HEK293 (cell line): Measurements from ENCODE around the gene FADS1.

Source experiments
- BCL11A ChIP-seq: fragments of 450-650 bp; formaldehyde crosslinking; IDR thresholded peaks from 2 replicates; pipeline ENCODE4 v1.5.1; 2016; ENCODE audit warnings: low read depth, missing biosample characterization, missing genetic modification characterization
- HOXA7 ChIP-seq: sonication (generic); formaldehyde crosslinking; IDR thresholded peaks from 2 replicates; pipeline ENCODE4 v1.8.1; 2022; ENCODE audit warnings: missing genetic modification reagents, borderline replicate concordance
- KLF9 ChIP-seq: fragments of 450-650 bp; formaldehyde crosslinking; IDR thresholded peaks from 2 replicates; pipeline ENCODE4 v1.5.1; 2016; ENCODE audit warnings: missing biosample characterization, missing genetic modification characterization, low read depth
- MYNN ChIP-seq: fragments of 450-650 bp; formaldehyde crosslinking; IDR thresholded peaks from 2 replicates; pipeline ENCODE4 v1.5.1; 2016; ENCODE audit warnings: missing biosample characterization, missing genetic modification characterization, borderline replicate concordance
- SP2 ChIP-seq: fragments of 450-650 bp; formaldehyde crosslinking; IDR thresholded peaks from 2 replicates; pipeline ENCODE4 v1.5.1; 2016; ENCODE audit warnings: missing biosample characterization, missing genetic modification characterization
- ZBTB20 ChIP-seq: fragments of 450-650 bp; formaldehyde crosslinking; IDR thresholded peaks from 2 replicates; pipeline ENCODE4 v1.5.1; 2016; ENCODE audit warnings: missing biosample characterization, missing genetic modification characterization
- ZBTB48 ChIP-seq: fragments of 450-650 bp; formaldehyde crosslinking; IDR thresholded peaks from 2 replicates; pipeline ENCODE4 v1.5.1; 2016; ENCODE audit warnings: missing biosample characterization, missing genetic modification characterization
- ZFP37 ChIP-seq: fragments of 450-650 bp; formaldehyde crosslinking; IDR thresholded peaks from 2 replicates; pipeline ENCODE4 v1.5.1; 2016; ENCODE audit warnings: missing biosample characterization, missing genetic modification characterization
- ZNF140 ChIP-seq: fragments of 450-650 bp; formaldehyde crosslinking; IDR thresholded peaks from 2 replicates; pipeline ENCODE4 v1.5.1; 2016; ENCODE audit warnings: missing biosample characterization, missing genetic modification characterization
- ZNF146 ChIP-seq: fragments of 450-650 bp; formaldehyde crosslinking; IDR thresholded peaks from 2 replicates; pipeline ENCODE4 v1.5.1; 2016; ENCODE audit warnings: missing biosample characterization, missing genetic modification characterization
- ZNF184 ChIP-seq: fragments of 450-650 bp; IDR thresholded peaks from 2 replicates; pipeline ENCODE4 v1.5.1; 2018; ENCODE audit warnings: missing biosample characterization, mild to moderate bottlenecking, missing genetic modification characterization
- ZNF214 ChIP-seq: fragments of 450-650 bp; formaldehyde crosslinking; IDR thresholded peaks from 2 replicates; pipeline ENCODE4 v1.5.1; 2017; ENCODE audit warnings: missing biosample characterization, mild to moderate bottlenecking, missing genetic modification characterization, borderline replicate concordance
- ZNF23 ChIP-seq: fragments of 450-650 bp; formaldehyde crosslinking; IDR thresholded peaks from 2 replicates; pipeline ENCODE4 v1.5.1; 2016; ENCODE audit warnings: missing biosample characterization, missing genetic modification characterization, borderline replicate concordance
- ZNF37A ChIP-seq: fragments of 450-650 bp; IDR thresholded peaks from 2 replicates; pipeline ENCODE4 v1.5.1; 2018; ENCODE audit warnings: missing biosample characterization, missing genetic modification characterization
- ZNF394 ChIP-seq: fragments of 450-650 bp; formaldehyde crosslinking; IDR thresholded peaks from 2 replicates; pipeline ENCODE4 v1.5.1; 2016; ENCODE audit warnings: missing biosample characterization, missing genetic modification characterization, mild to moderate bottlenecking, moderate library complexity, borderline replicate concordance
- ZNF530 ChIP-seq: fragments of 450-650 bp; formaldehyde crosslinking; IDR thresholded peaks from 2 replicates; pipeline ENCODE4 v1.5.1; 2016; ENCODE audit warnings: low read depth, missing biosample characterization, missing genetic modification characterization
- ZNF571 ChIP-seq: fragments of 450-650 bp; formaldehyde crosslinking; IDR thresholded peaks from 2 replicates; pipeline ENCODE4 v1.5.0; 2017; ENCODE audit warnings: missing biosample characterization, missing genetic modification characterization
- ZNF701 ChIP-seq: fragments of 450-650 bp; formaldehyde crosslinking; IDR thresholded peaks from 2 replicates; pipeline ENCODE4 v1.5.1; 2016; ENCODE audit warnings: missing biosample characterization, missing genetic modification characterization
- ZXDB ChIP-seq: fragments of 450-650 bp; formaldehyde crosslinking; IDR thresholded peaks from 2 replicates; pipeline ENCODE4 v1.5.1; 2016; ENCODE audit warnings: missing biosample characterization, missing genetic modification characterization
- TF ChIP-seq, protein P1 (sequence below): fragments of 450-650 bp; formaldehyde crosslinking; optimal IDR thresholded peaks from 2 replicates; pipeline ENCODE3; 2016; ENCODE audit warnings: missing biosample characterization, mild to moderate bottlenecking, missing genetic modification characterization
- TF ChIP-seq, protein P2 (sequence below): fragments of 450-650 bp; formaldehyde crosslinking; IDR thresholded peaks from 2 replicates; pipeline ENCODE4 v1.5.1; 2017; ENCODE audit warnings: missing biosample characterization, mild to moderate bottlenecking, missing genetic modification characterization, moderate library complexity
- TF ChIP-seq, protein P3 (sequence below): fragments of 450-650 bp; formaldehyde crosslinking; IDR thresholded peaks from 2 replicates; pipeline ENCODE4 v1.5.1; 2016; ENCODE audit warnings: missing biosample characterization, missing genetic modification characterization
- TF ChIP-seq, protein P4 (sequence below): fragments of 450-650 bp; formaldehyde crosslinking; IDR thresholded peaks from 2 replicates; pipeline ENCODE4 v1.5.1; 2016; ENCODE audit warnings: missing biosample characterization, missing genetic modification characterization

Gene FADS1

DNA sequence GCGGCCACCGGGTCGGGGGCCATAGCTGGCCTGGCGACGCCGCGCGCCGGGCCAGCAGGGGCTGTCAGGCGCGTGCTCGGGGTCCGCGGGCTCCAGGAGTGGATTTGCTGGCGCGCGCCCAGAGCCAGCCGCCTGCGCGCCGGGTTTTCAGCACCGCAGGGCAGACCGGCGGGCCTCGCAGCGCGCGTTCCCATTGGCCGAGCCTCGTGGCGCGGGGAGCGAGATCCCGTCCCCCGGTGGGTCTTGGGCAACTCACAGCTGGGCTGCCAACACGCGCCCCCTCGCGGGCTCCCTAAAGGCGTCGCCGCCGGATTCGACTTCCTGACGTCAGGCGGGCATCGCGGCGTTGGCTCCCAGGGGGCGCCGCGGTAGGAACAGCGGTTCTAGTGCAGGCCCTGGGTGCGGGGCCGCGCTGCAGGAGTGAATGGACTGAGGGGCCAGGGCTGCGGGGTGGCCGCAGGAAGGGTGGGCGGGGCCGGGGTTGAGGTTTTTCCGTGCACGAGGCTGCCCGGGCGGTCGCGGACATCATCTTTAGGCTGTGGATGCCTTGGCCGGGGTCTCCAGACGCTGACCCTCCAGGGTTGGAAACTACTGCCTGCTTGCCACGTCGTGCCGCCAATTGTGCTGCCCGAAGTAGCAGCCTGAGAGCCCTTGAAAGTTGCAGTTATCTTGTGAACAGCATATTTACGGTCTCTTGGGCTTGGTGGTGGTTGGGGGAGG, at the start of gene FADS1 (continued):
- TF ChIP-seq BCL11A (tag by site-specific recombination): no peak
- no peak for TF ChIP-seq ZNF214 (tag by site-specific recombination)
- no peak for TF ChIP-seq MYNN
- TF ChIP-seq ZNF23 (tag by site-specific recombination): no peak
- peak; percentile 59; the same call in 1 of the 2 replicates for TF ChIP-seq ZBTB20 (tag by site-specific recombination)
- TF ChIP-seq ZNF37A: no peak
- 0 out of 2 replicates have a peak, but pooled peaks have one; percentile 10 for TF ChIP-seq ZNF184 (tag by site-specific recombination)
- TF ChIP-seq ZFP37 (tag by site-specific recombination): no peak
- TF ChIP-seq ZNF140 (tag by site-specific recombination): no peak
- peak; percentile 81 for TF ChIP-seq SP2 (tag by site-specific recombination)
- TF ChIP-seq ZNF530 (tag by site-specific recombination): no peak
- TF ChIP-seq, protein P1, sequence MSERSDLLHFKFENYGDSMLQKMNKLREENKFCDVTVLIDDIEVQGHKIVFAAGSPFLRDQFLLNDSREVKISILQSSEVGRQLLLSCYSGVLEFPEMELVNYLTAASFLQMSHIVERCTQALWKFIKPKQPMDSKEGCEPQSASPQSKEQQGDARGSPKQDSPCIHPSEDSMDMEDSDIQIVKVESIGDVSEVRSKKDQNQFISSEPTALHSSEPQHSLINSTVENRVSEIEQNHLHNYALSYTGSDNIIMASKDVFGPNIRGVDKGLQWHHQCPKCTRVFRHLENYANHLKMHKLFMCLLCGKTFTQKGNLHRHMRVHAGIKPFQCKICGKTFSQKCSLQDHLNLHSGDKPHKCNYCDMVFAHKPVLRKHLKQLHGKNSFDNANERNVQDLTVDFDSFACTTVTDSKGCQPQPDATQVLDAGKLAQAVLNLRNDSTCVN (tag by site-specific recombination): peak; percentile 94
- TF ChIP-seq ZBTB48 (tag by site-specific recombination): peak; percentile 68
- peak; percentile 25; the same call in 1 of the 2 replicates for TF ChIP-seq ZNF394
- peak; percentile 18; the same call in 1 of the 2 replicates for TF ChIP-seq KLF9 (tag by site-specific recombination)
- no peak for TF ChIP-seq ZNF701
- TF ChIP-seq, protein P2, sequence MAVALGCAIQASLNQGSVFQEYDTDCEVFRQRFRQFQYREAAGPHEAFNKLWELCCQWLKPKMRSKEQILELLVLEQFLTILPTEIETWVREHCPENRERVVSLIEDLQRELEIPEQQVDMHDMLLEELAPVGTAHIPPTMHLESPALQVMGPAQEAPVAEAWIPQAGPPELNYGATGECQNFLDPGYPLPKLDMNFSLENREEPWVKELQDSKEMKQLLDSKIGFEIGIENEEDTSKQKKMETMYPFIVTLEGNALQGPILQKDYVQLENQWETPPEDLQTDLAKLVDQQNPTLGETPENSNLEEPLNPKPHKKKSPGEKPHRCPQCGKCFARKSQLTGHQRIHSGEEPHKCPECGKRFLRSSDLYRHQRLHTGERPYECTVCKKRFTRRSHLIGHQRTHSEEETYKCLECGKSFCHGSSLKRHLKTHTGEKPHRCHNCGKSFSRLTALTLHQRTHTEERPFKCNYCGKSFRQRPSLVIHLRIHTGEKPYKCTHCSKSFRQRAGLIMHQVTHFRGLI: peak; percentile 31; the same call in 1 of the 2 replicates
- TF ChIP-seq, protein P3, sequence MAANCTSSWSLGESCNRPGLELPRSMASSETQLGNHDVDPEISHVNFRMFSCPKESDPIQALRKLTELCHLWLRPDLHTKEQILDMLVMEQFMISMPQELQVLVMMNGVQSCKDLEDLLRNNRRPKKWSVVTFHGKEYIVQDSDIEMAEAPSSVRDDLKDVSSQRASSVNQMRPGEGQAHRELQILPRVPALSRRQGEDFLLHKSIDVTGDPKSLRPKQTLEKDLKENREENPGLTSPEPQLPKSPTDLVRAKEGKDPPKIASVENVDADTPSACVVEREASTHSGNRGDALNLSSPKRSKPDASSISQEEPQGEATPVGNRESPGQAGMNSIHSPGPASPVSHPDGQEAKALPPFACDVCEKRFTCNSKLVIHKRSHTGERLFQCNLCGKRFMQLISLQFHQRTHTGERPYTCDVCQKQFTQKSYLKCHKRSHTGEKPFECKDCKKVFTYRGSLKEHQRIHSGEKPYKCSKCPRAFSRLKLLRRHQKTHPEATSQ (tag by site-specific recombination): no peak
- no peak for TF ChIP-seq ZNF571
- no peak for TF ChIP-seq ZXDB (tag by site-specific recombination)
- TF ChIP-seq HOXA7 (CRISPR knock-in tag): no peak
- TF ChIP-seq ZNF146 (tag by site-specific recombination): no peak
- TF ChIP-seq, protein P4, sequence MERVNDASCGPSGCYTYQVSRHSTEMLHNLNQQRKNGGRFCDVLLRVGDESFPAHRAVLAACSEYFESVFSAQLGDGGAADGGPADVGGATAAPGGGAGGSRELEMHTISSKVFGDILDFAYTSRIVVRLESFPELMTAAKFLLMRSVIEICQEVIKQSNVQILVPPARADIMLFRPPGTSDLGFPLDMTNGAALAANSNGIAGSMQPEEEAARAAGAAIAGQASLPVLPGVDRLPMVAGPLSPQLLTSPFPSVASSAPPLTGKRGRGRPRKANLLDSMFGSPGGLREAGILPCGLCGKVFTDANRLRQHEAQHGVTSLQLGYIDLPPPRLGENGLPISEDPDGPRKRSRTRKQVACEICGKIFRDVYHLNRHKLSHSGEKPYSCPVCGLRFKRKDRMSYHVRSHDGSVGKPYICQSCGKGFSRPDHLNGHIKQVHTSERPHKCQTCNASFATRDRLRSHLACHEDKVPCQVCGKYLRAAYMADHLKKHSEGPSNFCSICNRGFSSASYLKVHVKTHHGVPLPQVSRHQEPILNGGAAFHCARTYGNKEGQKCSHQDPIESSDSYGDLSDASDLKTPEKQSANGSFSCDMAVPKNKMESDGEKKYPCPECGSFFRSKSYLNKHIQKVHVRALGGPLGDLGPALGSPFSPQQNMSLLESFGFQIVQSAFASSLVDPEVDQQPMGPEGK: peak; percentile 93
- TF ChIP-seq, all 188 proteins: peak for 40
